Brain microvascular endothelial cell (primary cell): ENCODE results near the gene PLXNB1.
A peak's percentile ranks its signal among the peaks of the same experiment; 100 is the strongest.

Experiments
- DNase-seq: peaks from one replicate; pipeline ENCODE4 v3.0.0-alpha.2; 2020
- H3K27ac ChIP-seq: fragments of 250-450 bp; sonication (Bioruptor Pico); 2 replicates; pipeline ENCODE4 v1.5.1; 2020; ENCODE audit warnings: mild to moderate bottlenecking, moderate library complexity
- H3K27me3 ChIP-seq: fragments of 250-450 bp; sonication (Bioruptor Pico); replicated peaks from 2 replicates; pipeline ENCODE4 v1.5.1; 2020; ENCODE audit warnings: mild to moderate bottlenecking
- H3K36me3 ChIP-seq: fragments of 250-450 bp; sonication (Bioruptor Pico); replicated peaks from 2 replicates; pipeline ENCODE4 v1.5.1; 2020; ENCODE audit warnings: mild to moderate bottlenecking
- H3K4me3 ChIP-seq: 2 replicates; pipeline ENCODE4 v1.5.1; 2011; ENCODE audit warnings: low read depth, mild to moderate bottlenecking, control low read depth, low read length, moderate library complexity
- in situ Hi-C: cut with HindIII; loops from 2 replicates; pipeline ENCODE4 v1.10.0; 2017; ENCODE audit warnings: low sequenced_read_pairs, low pct_ligation_motif_present
- TF ChIP-seq, protein P1 (sequence below): IDR thresholded peaks from 2 replicates; pipeline ENCODE4 v1.5.1; 2011; ENCODE audit warnings: low read depth, mild to moderate bottlenecking, moderate library complexity, low read length, control low read depth, inconsistent platforms; ENCODE audit errors: missing control alignments

Gene PLXNB1, protein sequence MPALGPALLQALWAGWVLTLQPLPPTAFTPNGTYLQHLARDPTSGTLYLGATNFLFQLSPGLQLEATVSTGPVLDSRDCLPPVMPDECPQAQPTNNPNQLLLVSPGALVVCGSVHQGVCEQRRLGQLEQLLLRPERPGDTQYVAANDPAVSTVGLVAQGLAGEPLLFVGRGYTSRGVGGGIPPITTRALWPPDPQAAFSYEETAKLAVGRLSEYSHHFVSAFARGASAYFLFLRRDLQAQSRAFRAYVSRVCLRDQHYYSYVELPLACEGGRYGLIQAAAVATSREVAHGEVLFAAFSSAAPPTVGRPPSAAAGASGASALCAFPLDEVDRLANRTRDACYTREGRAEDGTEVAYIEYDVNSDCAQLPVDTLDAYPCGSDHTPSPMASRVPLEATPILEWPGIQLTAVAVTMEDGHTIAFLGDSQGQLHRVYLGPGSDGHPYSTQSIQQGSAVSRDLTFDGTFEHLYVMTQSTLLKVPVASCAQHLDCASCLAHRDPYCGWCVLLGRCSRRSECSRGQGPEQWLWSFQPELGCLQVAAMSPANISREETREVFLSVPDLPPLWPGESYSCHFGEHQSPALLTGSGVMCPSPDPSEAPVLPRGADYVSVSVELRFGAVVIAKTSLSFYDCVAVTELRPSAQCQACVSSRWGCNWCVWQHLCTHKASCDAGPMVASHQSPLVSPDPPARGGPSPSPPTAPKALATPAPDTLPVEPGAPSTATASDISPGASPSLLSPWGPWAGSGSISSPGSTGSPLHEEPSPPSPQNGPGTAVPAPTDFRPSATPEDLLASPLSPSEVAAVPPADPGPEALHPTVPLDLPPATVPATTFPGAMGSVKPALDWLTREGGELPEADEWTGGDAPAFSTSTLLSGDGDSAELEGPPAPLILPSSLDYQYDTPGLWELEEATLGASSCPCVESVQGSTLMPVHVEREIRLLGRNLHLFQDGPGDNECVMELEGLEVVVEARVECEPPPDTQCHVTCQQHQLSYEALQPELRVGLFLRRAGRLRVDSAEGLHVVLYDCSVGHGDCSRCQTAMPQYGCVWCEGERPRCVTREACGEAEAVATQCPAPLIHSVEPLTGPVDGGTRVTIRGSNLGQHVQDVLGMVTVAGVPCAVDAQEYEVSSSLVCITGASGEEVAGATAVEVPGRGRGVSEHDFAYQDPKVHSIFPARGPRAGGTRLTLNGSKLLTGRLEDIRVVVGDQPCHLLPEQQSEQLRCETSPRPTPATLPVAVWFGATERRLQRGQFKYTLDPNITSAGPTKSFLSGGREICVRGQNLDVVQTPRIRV (N-terminal part only)

DNA sequence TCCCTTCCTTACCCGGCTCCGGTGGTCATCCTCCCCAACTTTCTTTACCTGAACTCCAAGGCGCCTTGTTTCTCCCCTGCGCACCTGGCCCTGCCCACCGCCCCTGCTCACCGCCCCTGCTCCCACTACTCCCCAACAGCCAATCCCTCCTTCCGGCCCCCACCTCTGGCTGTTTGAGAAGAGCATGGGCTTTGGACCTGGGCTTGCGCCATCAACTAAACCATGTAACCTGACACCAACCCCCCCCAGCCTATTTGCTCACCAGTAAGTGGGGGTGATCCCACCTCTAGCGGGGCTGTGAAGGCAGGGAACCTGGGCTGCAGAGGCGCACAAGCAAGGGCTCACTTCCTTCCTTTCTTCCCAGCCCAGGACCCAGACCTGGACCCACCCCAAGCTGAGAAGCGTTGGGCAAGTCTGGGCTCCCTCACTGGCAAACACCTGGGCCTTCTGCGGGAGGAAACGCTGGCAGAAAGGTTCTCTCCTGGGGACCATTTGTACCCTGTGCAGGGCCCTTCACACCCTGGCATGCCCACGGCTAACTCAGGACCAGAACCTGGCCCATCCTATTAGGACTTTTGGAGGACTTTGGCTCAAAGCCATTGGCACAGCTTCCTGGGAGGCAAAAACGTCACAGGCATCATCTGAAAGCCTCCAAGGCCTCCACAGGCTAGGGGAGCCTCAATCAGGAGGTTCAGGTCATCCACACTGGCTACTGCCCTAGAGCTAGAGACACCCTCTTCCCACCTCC lies at the start of gene PLXNB1:
TSS of gene PLXNB1 (minus strand) at position 127 of the 748 bp plus-strand sequence. CDS start 5,475 bp downstream, outside the sequence.
- Histone ChIP-seq H3K27me3 (no peaks in the 10 kb centered on the region), H3K4me3 (peak within 1 kb of the TSS; percentile 65), H3K27ac (no peak within 1 kb of the TSS), H3K36me3 (peaks cover 2% of the 10 kb centered on the region)
- TF ChIP-seq, protein P1, sequence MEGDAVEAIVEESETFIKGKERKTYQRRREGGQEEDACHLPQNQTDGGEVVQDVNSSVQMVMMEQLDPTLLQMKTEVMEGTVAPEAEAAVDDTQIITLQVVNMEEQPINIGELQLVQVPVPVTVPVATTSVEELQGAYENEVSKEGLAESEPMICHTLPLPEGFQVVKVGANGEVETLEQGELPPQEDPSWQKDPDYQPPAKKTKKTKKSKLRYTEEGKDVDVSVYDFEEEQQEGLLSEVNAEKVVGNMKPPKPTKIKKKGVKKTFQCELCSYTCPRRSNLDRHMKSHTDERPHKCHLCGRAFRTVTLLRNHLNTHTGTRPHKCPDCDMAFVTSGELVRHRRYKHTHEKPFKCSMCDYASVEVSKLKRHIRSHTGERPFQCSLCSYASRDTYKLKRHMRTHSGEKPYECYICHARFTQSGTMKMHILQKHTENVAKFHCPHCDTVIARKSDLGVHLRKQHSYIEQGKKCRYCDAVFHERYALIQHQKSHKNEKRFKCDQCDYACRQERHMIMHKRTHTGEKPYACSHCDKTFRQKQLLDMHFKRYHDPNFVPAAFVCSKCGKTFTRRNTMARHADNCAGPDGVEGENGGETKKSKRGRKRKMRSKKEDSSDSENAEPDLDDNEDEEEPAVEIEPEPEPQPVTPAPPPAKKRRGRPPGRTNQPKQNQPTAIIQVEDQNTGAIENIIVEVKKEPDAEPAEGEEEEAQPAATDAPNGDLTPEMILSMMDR = no peak
- in situ Hi-C loops = loop anchor here (25.0 kb wide), 1 partner anchor 168 kb away; no protein-coding TSS in a partner anchor
- no peak for DNase-seq

DNA sequence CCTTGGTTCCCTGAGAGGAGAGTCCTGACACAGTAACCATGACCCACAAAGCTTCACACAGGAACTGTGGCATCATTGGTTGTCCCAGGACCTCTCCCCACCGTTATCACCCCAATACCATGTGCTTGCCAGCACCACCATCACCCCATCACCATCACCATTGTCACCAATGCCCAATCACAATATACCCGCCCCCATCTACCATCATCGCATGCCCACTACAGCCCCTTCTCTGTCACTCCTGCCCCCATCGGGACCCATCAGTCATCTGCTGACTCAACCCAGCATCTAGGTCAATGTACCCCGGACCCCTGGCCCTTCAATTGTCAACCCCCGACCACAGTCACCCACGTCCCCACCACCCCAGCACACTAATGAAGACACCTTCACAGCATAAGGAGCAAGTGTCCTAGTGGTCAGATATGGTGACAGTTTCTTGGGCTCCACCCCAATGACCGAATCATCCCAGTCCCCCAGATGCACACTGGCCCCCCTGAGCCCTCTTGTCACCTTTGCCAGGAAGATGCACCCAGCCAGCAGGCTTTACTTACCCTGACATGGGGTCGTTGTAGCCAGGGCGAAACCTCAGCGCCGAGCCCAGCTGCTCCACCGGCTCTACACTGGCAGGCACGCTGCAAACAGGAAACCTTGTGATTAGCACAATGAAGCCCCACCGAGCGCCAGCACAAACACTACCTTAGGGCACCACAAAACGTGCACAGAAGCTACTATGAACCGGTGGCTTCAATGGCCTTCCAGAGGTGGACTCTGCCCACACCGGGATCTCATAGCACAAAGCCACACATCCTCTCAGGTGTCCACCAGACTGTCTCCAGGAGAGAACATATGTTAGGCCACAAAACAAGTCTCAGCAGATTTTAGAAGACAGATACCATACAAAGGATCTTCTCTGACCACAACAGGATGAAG lies 49.0 kb upstream of the PLXNB1 start:
- Histone ChIP-seq H3K4me3 (no peak overlapping the region), H3K36me3 (no peaks in the 10 kb centered on the region), H3K27me3 (no peaks in the 10 kb centered on the region), H3K27ac (no peak overlapping the region)
- TF ChIP-seq, protein P1 = no peak
- no peak for DNase-seq
- in situ Hi-C loops = no loop called here

DNA sequence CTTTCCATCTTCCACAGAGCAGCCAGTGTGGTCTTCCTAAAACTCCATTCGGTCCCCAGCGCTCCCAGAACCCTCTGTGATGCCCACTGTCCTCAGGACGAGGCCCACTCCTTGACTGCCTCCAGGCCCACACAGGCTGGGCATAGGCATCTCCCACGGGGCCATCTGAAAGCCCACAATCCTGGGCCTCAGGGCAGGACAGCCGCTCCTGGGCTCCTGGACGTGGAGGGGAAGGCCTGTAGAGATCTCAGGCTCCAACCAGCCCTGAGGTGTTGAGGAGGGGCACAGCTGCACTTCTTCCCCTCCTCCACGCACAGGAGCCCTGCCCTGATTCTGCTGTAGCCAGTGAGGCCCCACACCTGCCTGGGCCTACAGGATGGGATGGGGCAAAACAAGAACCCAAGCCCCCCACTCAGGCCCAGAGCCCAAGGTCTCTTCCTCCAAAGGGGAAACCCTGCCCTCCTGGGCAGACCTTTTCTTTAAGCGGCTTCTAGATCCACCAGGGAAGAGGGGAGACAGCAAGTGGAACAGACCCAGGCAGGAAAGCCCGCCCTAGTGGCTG lies 48.2 kb upstream of the PLXNB1 start:
- in situ Hi-C loops = no loop called here
- Histone ChIP-seq H3K27ac (no peak overlapping the region), H3K4me3 (no peak overlapping the region), H3K36me3 (no peaks in the 10 kb centered on the region), H3K27me3 (no peaks in the 10 kb centered on the region)
- DNase-seq = no peak
- TF ChIP-seq, protein P1 = no peak

DNA sequence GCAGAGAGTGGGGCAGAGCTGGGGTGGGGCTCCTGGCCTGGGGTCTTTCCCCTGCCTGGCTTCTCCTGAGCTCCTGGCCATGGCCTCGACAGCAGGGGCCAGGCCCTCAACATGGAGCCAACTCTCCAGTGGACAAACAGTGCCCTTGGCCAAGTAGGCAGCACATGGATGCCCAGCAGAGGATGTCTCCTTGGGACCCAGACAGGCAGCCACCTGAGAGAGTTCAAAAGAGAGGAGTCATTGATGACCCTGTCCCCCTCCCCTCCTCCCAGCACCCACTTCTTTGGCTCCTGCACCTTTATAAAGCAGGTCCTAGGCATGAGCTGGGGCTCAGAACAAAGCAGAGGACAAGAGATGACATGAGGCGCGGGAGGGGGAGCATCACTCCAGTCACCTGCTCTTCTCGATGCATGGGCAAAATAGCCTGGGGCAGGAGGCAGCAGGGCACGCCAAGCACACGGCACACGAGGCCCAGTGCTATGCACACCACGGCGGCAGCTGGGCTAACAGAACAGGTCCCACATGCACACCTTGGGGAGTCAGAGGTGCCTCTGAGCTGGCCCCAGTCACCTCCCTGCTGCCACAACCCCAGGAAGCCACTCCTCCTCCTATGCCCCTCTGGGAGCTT lies 46.7 kb upstream of the PLXNB1 start:
- no peak for DNase-seq
- in situ Hi-C loops = no loop called here
- H3K36me3 ChIP-seq = no peaks in the 10 kb centered on the region
- H3K27me3 ChIP-seq = no peaks in the 10 kb centered on the region
- TF ChIP-seq, protein P1 = no peak
- H3K4me3 ChIP-seq = no peak overlapping the region
- no peak overlapping the region for H3K27ac ChIP-seq
